SK-N-SH (cell line): Measurements from ENCODE around the gene CXCL16. TPM values are rescaled to one million over a fixed set of nuclear protein-coding genes. Genes with fewer than 3 reads are reported as not detected.

Experiments
- CTCF ChIA-PET: fragments of 300-600, 350-600 bp; formaldehyde crosslinking; extraction: SDS; loops from one replicate; lab custom pipeline; 2021; lab: Yijun Ruan, JAX
- POLR2A ChIA-PET: fragments of 350-600 bp; sonication (Branson Sonifier 250); formaldehyde crosslinking; extraction: SDS; loops from one replicate; lab custom pipeline; 2020; ENCODE audit warnings: antibody characterized with exemption, inconsistent platforms; lab: Yijun Ruan, JAX
- DNase-seq: peaks from one replicate; pipeline ENCODE4 v3.0.0; 2012
- H2AFZ ChIP-seq: fragments of 200-600 bp; sonication (generic); 2 replicates; pipeline ENCODE4 v1.8.1; 2016; ENCODE audit warnings: antibody characterized with exemption, mild to moderate bottlenecking, low read depth
- H3F3A ChIP-seq: fragments of 200-600 bp; sonication (generic); replicated peaks from 2 replicates; pipeline ENCODE3; 2016; ENCODE audit warnings: antibody characterized with exemption, mild to moderate bottlenecking; ENCODE audit not compliant: insufficient read depth
- H3K27ac ChIP-seq, 2 experiments: fragments of 200-500 bp in 1 of 2; fragments of 200-600 bp in 1 of 2; sonication (Bioruptor generic) in 1 of 2; sonication (generic), shearing (Covaris generic) in 1 of 2; 2 replicates each; pipeline versions ENCODE4 v1.5.1 to v1.6.1; 2014 to 2016; ENCODE audit warnings: low read depth in 2 of 2, inconsistent platforms in 1 of 2, low read length in 1 of 2, mild to moderate bottlenecking in 1 of 2, mixed read lengths in 1 of 2
- H3K27me3 ChIP-seq: fragments of 200-600 bp; sonication (generic), shearing (Covaris generic); 2 replicates; pipeline ENCODE4 v1.6.1; 2016; ENCODE audit warnings: mixed run types; ENCODE audit not compliant: insufficient read depth
- H3K36me3 ChIP-seq, 2 experiments: fragments of 200-500 bp in 1 of 2; fragments of 200-600 bp in 1 of 2; sonication (Bioruptor generic) in 1 of 2; sonication (generic) in 1 of 2; replicated peaks in 1 of 2; 2 replicates each; pipeline versions ENCODE3 to v1.5.1; 2014 to 2016; ENCODE audit warnings: low read length in 1 of 2, mild to moderate bottlenecking in 1 of 2; ENCODE audit not compliant: insufficient read depth in 2 of 2, control insufficient read depth in 1 of 2
- H3K4me1 ChIP-seq, 2 experiments: fragments of 200-500 bp in 1 of 2; fragments of 200-600 bp in 1 of 2; sonication (Bioruptor generic) in 1 of 2; sonication (generic), shearing (Covaris generic) in 1 of 2; 2 replicates each; pipeline versions ENCODE4 v1.5.1 to v1.6.1; 2014 to 2016; ENCODE audit warnings: low read depth in 1 of 2, low read length in 1 of 2, mixed run types in 1 of 2; ENCODE audit not compliant: insufficient read depth in 2 of 2, control insufficient read depth in 1 of 2
- H3K4me2 ChIP-seq: fragments of 200-600 bp; sonication (generic), shearing (Covaris generic); 2 replicates; pipeline ENCODE4 v1.6.1; 2017; ENCODE audit warnings: mixed run types
- H3K4me3 ChIP-seq, 2 experiments: fragments of 200-500 bp in 1 of 2; fragments of 200-600 bp in 1 of 2; sonication (Bioruptor generic) in 1 of 2; sonication (generic), shearing (Covaris generic) in 1 of 2; 2 replicates each; pipeline versions ENCODE4 v1.5.1 to v1.8.1; 2014 to 2016; ENCODE audit warnings: low read depth in 2 of 2, inconsistent platforms in 1 of 2, low read length in 1 of 2, mild to moderate bottlenecking in 1 of 2, mixed read lengths in 1 of 2, moderate library complexity in 1 of 2
- H3K79me2 ChIP-seq: fragments of 200-600 bp; sonication (generic); 2 replicates; pipeline ENCODE4 v1.8.1; 2017; ENCODE audit warnings: mild to moderate bottlenecking; ENCODE audit not compliant: insufficient read depth
- H3K9ac ChIP-seq: fragments of 200-600 bp; sonication (generic); 2 replicates; pipeline ENCODE4 v1.6.1; 2017; ENCODE audit warnings: mixed run types
- H3K9me2 ChIP-seq: fragments of 200-600 bp; sonication (generic); 2 replicates; pipeline ENCODE4 v1.6.1; 2017; ENCODE audit warnings: mixed run types
- H3K9me3 ChIP-seq: fragments of 200-600 bp; sonication (generic); 2 replicates; pipeline ENCODE4 v1.6.1; 2017; ENCODE audit warnings: mixed run types, mild to moderate bottlenecking, moderate library complexity
- H4K20me1 ChIP-seq: fragments of 200-600 bp; sonication (generic); 2 replicates; pipeline ENCODE4 v1.6.1; 2017; ENCODE audit warnings: mild to moderate bottlenecking, mixed run types; ENCODE audit not compliant: insufficient read depth
- CHD2 ChIP-seq: fragments of 150-350 bp; IDR thresholded peaks from 2 replicates; pipeline ENCODE4 v1.6.1; 2018; ENCODE audit warnings: low read length; ENCODE audit not compliant: partially characterized antibody
- FOSL2 ChIP-seq: IDR thresholded peaks from 2 replicates; pipeline ENCODE4 v1.4.0; 2012; ENCODE audit warnings: low read depth, mild to moderate bottlenecking, moderate library complexity, borderline replicate concordance
- FOXM1 ChIP-seq: IDR thresholded peaks from 2 replicates; pipeline ENCODE4 v1.4.0; 2012; ENCODE audit warnings: low read depth, mild to moderate bottlenecking
- JUND ChIP-seq: IDR thresholded peaks from 2 replicates; pipeline ENCODE4 v1.4.0; 2012
- MXI1 ChIP-seq: IDR thresholded peaks from 2 replicates; pipeline ENCODE4 v1.6.1; 2012; ENCODE audit warnings: mild to moderate bottlenecking, low read depth, low read length, improper control_type of control experiment
- NRF1 ChIP-seq: IDR thresholded peaks from 2 replicates; pipeline ENCODE4 v1.6.1; 2012; ENCODE audit warnings: low read depth, mild to moderate bottlenecking, low read length
- POLR2AphosphoS5 ChIP-seq: IDR thresholded peaks from 2 replicates; pipeline ENCODE4 v1.6.1; 2012; ENCODE audit warnings: low read depth, low read length
- RCOR1 ChIP-seq: fragments of 150-350 bp; IDR thresholded peaks from 2 replicates; pipeline ENCODE4 v1.6.1; 2017; ENCODE audit warnings: antibody characterized with exemption, low read length
- TAF1 ChIP-seq: IDR thresholded peaks from 2 replicates; pipeline ENCODE4 v1.6.1; 2012; ENCODE audit warnings: low read depth, mild to moderate bottlenecking, low read length, moderate library complexity, borderline replicate concordance
- TCF12 ChIP-seq: IDR thresholded peaks from 2 replicates; pipeline ENCODE4 v1.4.0; 2012
- WGBS: methylation state at CpG from one replicate; pipeline ENCODE4 v1.1.6; 2017; ENCODE audit warnings: low lambda C conversion rate; 5-methylcytosine and 5-hydroxymethylcytosine counted together
- polyA plus RNA-seq, 3 experiments: library from polyadenylated mRNA; depleted of rRNA; stranded (reverse); fragments of >200 nt; gene quantifications; 2 replicates each; pipeline ENCODE4 v1.2.3, GENCODE V29; 2012
- TF ChIP-seq, protein P1 (sequence below): fragments of 150-350 bp; IDR thresholded peaks from 2 replicates; pipeline ENCODE4 v1.6.1; 2017; ENCODE audit warnings: antibody characterized with exemption, low read length, low read depth, borderline replicate concordance
- TF ChIP-seq, protein P2 (sequence below): IDR thresholded peaks from 2 replicates; pipeline ENCODE4 v1.6.1; 2012; ENCODE audit warnings: mild to moderate bottlenecking, low read depth, low read length, moderate library complexity
- TF ChIP-seq, protein P3 (sequence below): IDR thresholded peaks from 2 replicates; pipeline ENCODE4 v1.4.0; 2012; ENCODE audit warnings: low read depth, borderline replicate concordance
- TF ChIP-seq, protein P4 (sequence below): IDR thresholded peaks from 2 replicates; pipeline ENCODE4 v1.4.0; 2012; ENCODE audit warnings: low read depth, borderline replicate concordance

CXCL16 gene
- polyA plus RNA-seq, 1 of the 3 experiments (the other 2 are of a cell fraction) = 4.3 TPM

DNA sequence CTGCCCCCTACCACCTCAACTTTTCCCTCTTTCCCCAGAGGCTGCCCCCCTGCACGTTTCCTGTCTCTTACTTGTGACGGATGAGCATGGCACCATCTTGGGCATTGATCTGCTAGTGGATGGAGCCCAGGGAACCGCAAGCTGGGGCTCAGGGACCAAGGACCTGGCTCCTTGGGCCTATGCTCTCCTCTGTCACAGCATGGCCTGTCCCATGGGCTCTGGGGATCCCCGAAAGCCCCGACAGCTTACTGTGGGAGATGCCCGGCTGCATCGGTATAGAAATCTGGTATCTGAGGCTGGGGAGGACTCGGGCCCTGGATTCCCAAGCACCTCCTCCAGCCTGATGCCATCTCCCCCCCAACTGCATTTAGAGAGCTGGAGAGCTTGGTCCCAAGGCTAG lies 1.8 kb upstream of the CXCL16 start:
- H2AFZ ChIP-seq = no peak overlapping the region
- H3K27me3 ChIP-seq = peaks cover 33% of the 10 kb centered on the region
- POLR2A ChIA-PET = no interaction called here
- DNase-seq = no peak
- peaks cover 6% of the 10 kb centered on the region for H3F3A ChIP-seq
- H3K9ac ChIP-seq = no peak overlapping the region
- H3K79me2 ChIP-seq = no peaks in the 10 kb centered on the region
- TF ChIP-seq TCF12 (no peak), RCOR1 (no peak)
- TF ChIP-seq, protein P1, sequence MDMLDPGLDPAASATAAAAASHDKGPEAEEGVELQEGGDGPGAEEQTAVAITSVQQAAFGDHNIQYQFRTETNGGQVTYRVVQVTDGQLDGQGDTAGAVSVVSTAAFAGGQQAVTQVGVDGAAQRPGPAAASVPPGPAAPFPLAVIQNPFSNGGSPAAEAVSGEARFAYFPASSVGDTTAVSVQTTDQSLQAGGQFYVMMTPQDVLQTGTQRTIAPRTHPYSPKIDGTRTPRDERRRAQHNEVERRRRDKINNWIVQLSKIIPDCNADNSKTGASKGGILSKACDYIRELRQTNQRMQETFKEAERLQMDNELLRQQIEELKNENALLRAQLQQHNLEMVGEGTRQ = no peak
- TF ChIP-seq, protein P2, sequence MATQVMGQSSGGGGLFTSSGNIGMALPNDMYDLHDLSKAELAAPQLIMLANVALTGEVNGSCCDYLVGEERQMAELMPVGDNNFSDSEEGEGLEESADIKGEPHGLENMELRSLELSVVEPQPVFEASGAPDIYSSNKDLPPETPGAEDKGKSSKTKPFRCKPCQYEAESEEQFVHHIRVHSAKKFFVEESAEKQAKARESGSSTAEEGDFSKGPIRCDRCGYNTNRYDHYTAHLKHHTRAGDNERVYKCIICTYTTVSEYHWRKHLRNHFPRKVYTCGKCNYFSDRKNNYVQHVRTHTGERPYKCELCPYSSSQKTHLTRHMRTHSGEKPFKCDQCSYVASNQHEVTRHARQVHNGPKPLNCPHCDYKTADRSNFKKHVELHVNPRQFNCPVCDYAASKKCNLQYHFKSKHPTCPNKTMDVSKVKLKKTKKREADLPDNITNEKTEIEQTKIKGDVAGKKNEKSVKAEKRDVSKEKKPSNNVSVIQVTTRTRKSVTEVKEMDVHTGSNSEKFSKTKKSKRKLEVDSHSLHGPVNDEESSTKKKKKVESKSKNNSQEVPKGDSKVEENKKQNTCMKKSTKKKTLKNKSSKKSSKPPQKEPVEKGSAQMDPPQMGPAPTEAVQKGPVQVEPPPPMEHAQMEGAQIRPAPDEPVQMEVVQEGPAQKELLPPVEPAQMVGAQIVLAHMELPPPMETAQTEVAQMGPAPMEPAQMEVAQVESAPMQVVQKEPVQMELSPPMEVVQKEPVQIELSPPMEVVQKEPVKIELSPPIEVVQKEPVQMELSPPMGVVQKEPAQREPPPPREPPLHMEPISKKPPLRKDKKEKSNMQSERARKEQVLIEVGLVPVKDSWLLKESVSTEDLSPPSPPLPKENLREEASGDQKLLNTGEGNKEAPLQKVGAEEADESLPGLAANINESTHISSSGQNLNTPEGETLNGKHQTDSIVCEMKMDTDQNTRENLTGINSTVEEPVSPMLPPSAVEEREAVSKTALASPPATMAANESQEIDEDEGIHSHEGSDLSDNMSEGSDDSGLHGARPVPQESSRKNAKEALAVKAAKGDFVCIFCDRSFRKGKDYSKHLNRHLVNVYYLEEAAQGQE = no peak
- H3K4me1 ChIP-seq = peaks cover 0 to 7% of the 10 kb centered on the region in 2 experiments; a peak in 1 of 4 replicates
- CTCF ChIA-PET = interaction anchor here (0.6 to 2.5 kb wide), 5 partner anchors 9 to 149 kb away, joined by 3 to 6 read pairs (median 3); partner anchors contain the start of gene MED11
- no peak overlapping the region for H3K4me2 ChIP-seq
- no peaks in the 10 kb centered on the region for H3K9me3 ChIP-seq
- H3K9me2 ChIP-seq = no peaks in the 10 kb centered on the region
- no peaks in the 10 kb centered on the region for H4K20me1 ChIP-seq
- H3K4me3 ChIP-seq = no peak overlapping the region
- no peak overlapping the region for H3K27ac ChIP-seq
- 93% methylated on average over 8 of the region's 8 CpGs for WGBS
- H3K36me3 ChIP-seq = no peaks in the 10 kb centered on the region

DNA sequence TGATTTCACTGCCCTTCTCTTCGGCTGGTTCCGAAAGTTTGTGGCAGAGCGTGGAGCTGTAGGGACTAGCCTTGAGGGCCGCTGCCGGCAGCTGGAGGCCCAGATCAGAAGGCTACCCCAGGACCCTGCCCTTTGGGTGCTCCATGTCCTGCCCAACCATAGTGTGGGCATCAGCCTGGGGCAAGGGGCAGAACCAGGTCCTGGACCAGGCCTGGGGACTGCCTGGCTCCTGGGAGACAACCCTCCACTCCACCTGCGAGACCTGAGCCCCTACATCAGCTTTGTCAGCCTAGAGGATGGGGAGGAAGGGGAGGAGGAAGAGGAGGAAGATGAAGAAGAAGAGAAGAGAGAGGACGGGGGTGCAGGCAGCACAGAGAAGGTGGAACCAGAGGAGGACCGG lies 856 bp upstream of the CXCL16 start:
- Histone ChIP-seq H2AFZ (no peak overlapping the region), H4K20me1 (no peaks in the 10 kb centered on the region), H3K27me3 (peaks cover 23% of the 10 kb centered on the region), H3K9me2 (no peaks in the 10 kb centered on the region), H3K27ac (no peak overlapping the region), H3K79me2 (no peaks in the 10 kb centered on the region), H3K4me2 (no peak overlapping the region), H3K9me3 (no peaks in the 10 kb centered on the region), H3K4me3 (no peak overlapping the region), H3F3A (peaks cover 6% of the 10 kb centered on the region), H3K9ac (no peak overlapping the region), H3K4me1 (peaks cover 0 to 7% of the 10 kb centered on the region in 2 experiments; a peak in 1 of 4 replicates), H3K36me3 (no peaks in the 10 kb centered on the region)
- TF ChIP-seq, protein P3, sequence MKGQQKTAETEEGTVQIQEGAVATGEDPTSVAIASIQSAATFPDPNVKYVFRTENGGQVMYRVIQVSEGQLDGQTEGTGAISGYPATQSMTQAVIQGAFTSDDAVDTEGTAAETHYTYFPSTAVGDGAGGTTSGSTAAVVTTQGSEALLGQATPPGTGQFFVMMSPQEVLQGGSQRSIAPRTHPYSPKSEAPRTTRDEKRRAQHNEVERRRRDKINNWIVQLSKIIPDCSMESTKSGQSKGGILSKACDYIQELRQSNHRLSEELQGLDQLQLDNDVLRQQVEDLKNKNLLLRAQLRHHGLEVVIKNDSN = no peak
- TF ChIP-seq FOXM1 (no peak), RCOR1 (no peak), FOSL2 (no peak), TCF12 (no peak), MXI1 (no peak), POLR2AphosphoS5 (no peak), JUND (no peak), TAF1 (no peak), CHD2 (no peak), NRF1 (no peak)
- TF ChIP-seq, protein P4, sequence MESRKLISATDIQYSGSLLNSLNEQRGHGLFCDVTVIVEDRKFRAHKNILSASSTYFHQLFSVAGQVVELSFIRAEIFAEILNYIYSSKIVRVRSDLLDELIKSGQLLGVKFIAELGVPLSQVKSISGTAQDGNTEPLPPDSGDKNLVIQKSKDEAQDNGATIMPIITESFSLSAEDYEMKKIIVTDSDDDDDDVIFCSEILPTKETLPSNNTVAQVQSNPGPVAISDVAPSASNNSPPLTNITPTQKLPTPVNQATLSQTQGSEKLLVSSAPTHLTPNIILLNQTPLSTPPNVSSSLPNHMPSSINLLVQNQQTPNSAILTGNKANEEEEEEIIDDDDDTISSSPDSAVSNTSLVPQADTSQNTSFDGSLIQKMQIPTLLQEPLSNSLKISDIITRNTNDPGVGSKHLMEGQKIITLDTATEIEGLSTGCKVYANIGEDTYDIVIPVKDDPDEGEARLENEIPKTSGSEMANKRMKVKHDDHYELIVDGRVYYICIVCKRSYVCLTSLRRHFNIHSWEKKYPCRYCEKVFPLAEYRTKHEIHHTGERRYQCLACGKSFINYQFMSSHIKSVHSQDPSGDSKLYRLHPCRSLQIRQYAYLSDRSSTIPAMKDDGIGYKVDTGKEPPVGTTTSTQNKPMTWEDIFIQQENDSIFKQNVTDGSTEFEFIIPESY = no peak
- ChIA-PET CTCF (interaction anchor here (1.6 to 2.5 kb wide), 2 partner anchors 9 to 49 kb away, joined by 6 read pairs; partner anchors contain the start of gene MED11), POLR2A (no interaction called here)
- WGBS = 97% methylated on average over 8 of the region's 8 CpGs
- no peak for DNase-seq
